Measurements from ENCODE around the gene FRMD4A.
"Not testable (repeated sequence)": the region's sequence is repeated elsewhere in the genome, so short reads cannot be mapped to it uniquely, and the experiment has no call there.

FRMD4A gene

GRCh38 chr10:14116021-14116420 lies 214.7 kb downstream of the FRMD4A start:
- no peak for DNase-seq (ENCODE audit: low read depth in 1 of 2, low spot score in 1 of 2)

GRCh38 chr10:14114791-14115190 lies 215.9 kb downstream of the FRMD4A start:
- no peak for DNase-seq (ENCODE audit: low read depth in 1 of 2, low spot score in 1 of 2)

GRCh38 chr10:14112056-14112455 lies 218.7 kb downstream of the FRMD4A start:
- no peak for DNase-seq (ENCODE audit: low read depth in 1 of 2, low spot score in 1 of 2)

GRCh38 chr10:14111208-14111607 lies 219.5 kb downstream of the FRMD4A start:
- no peak for DNase-seq (ENCODE audit: low read depth in 1 of 2, low spot score in 1 of 2)

GRCh38 chr10:14106828-14107227 lies 223.9 kb downstream of the FRMD4A start:
- DNase-seq (ENCODE audit: low read depth in 1 of 2, low spot score in 1 of 2), result no peak

- no peak for DNase-seq (ENCODE audit: low read depth in 1 of 2, low spot score in 1 of 2)
These were observed 228.7 kb downstream of the FRMD4A start for GRCh38 chr10:14102056-14102455.

GRCh38 chr10:14099885-14100284 lies 230.8 kb downstream of the FRMD4A start:
- DNase-seq (ENCODE audit: low read depth in 1 of 2, low spot score in 1 of 2), result no peak

- DNase-seq (ENCODE audit: low read depth in 1 of 2, low spot score in 1 of 2), result no peak
These were observed 236.8 kb downstream of the FRMD4A start for GRCh38 chr10:14093730-14094484.

- DNase-seq (ENCODE audit: low read depth in 1 of 2, low spot score in 1 of 2), result no peak
These were observed 237.9 kb downstream of the FRMD4A start for GRCh38 chr10:14092799-14093198.

- no peak for DNase-seq (ENCODE audit: low read depth in 1 of 2, low spot score in 1 of 2)
These were observed 241.0 kb downstream of the FRMD4A start for GRCh38 chr10:14089556-14090292.

- no peak for DNase-seq (ENCODE audit: low read depth in 1 of 2, low spot score in 1 of 2)
These were observed 243.2 kb downstream of the FRMD4A start for GRCh38 chr10:14087566-14087965.

- no peak for DNase-seq (ENCODE audit: low read depth in 1 of 2, low spot score in 1 of 2)
These were observed 244.1 kb downstream of the FRMD4A start for GRCh38 chr10:14086596-14086995.

- no peak for DNase-seq (ENCODE audit: low read depth in 1 of 2, low spot score in 1 of 2)
These were observed 245.8 kb downstream of the FRMD4A start for GRCh38 chr10:14084875-14085274.

GRCh38 chr10:14080795-14081194 lies 249.9 kb downstream of the FRMD4A start:
- DNase-seq (ENCODE audit: low read depth in 1 of 2, low spot score in 1 of 2), result no peak

GRCh38 chr10:14077430-14077829 lies 253.3 kb downstream of the FRMD4A start:
- DNase-seq (ENCODE audit: low read depth in 1 of 2, low spot score in 1 of 2), result no peak

GRCh38 chr10:14074062-14074884 lies 256.5 kb downstream of the FRMD4A start:
- no peak for DNase-seq (ENCODE audit: low read depth in 1 of 2, low spot score in 1 of 2)

- no peak for DNase-seq (ENCODE audit: low read depth in 1 of 2, low spot score in 1 of 2)
These were observed 258.2 kb downstream of the FRMD4A start for GRCh38 chr10:14072541-14072940.

GRCh38 chr10:14071956-14072355 lies 258.8 kb downstream of the FRMD4A start:
- DNase-seq (ENCODE audit: low read depth in 1 of 2, low spot score in 1 of 2), result no peak

- no peak for DNase-seq (ENCODE audit: low read depth in 1 of 2, low spot score in 1 of 2)
These were observed 262.0 kb downstream of the FRMD4A start for GRCh38 chr10:14068601-14069250.

- not testable (repeated sequence) for DNase-seq (ENCODE audit: low read depth in 1 of 2, low spot score in 1 of 2)
These were observed 263.1 kb downstream of the FRMD4A start for GRCh38 chr10:14067638-14068037.

- DNase-seq (ENCODE audit: low read depth in 1 of 2, low spot score in 1 of 2), result no peak
These were observed 264.6 kb downstream of the FRMD4A start for GRCh38 chr10:14066106-14066505.

Measured in activated T-helper 1 cell treated with anti-CD3 and anti-CD28 coated beads, Interleukin-2, amount 50 U/mL, for 16 hours (primary cell).